Uterus (tissue), 2 donors: ENCODE results near the gene IQCB1.

Experiments
- CTCF ChIP-seq, 4 experiments: fragments of 200-600 bp in 2 of 4; fragments of 450-650 bp in 2 of 4; sonication (generic) in 2 of 4; IDR thresholded peaks; one replicate each; pipeline ENCODE4 v1.5.1; 2016 to 2019; ENCODE audit warnings: antibody characterized with exemption in 4 of 4, mild to moderate bottlenecking in 2 of 4, moderate library complexity in 1 of 4
- POLR2A ChIP-seq, 2 donors: fragments of 450-650 bp; IDR thresholded peaks; one replicate each; pipeline ENCODE4 v1.6.1; 2016; ENCODE audit warnings: antibody characterized with exemption in 2 of 2, mild to moderate bottlenecking in 1 of 2, moderate library complexity in 1 of 2

- TF ChIP-seq CTCF (IDR thresholded peaks at IDR 0.05): no peak
- no peak for TF ChIP-seq POLR2A (IDR thresholded peaks at IDR 0.05)
Observed at GRCh38 chr3:121834157-121834670, 646 bp downstream of the IQCB1 start.
